Esophagus squamous epithelium (tissue), 5 donors: ENCODE results near the gene SEC14L5. TPM values are rescaled to one million over a fixed set of nuclear protein-coding genes. Genes with fewer than 3 reads are reported as not detected.

Experiments used
- DNase-seq: peaks from one replicate; lab custom pipeline; 2025; lab: John Stamatoyannopoulos, UW
- H3K27ac ChIP-seq, 4 donors: fragments of 200-600 bp; sonication (generic); one replicate each; pipeline ENCODE4 v1.5.1; 2016 to 2019; ENCODE audit warnings: mild to moderate bottlenecking in 1 of 4
- H3K27me3 ChIP-seq, 4 donors: fragments of 200-600 bp; sonication (generic); 1 replicate in 3 of 4; 2 replicates in 1 of 4; pipeline versions ENCODE4 v1.5.1 to v1.6.0; 2017 to 2021; ENCODE audit warnings: antibody characterized with exemption in 1 of 4
- H3K36me3 ChIP-seq, 3 donors: fragments of 200-600 bp; sonication (generic); one replicate each; pipeline ENCODE4 v1.5.1; 2016 to 2019
- H3K4me1 ChIP-seq, 3 donors: fragments of 200-600 bp; sonication (generic); one replicate each; pipeline ENCODE4 v1.5.1; 2017 to 2019
- H3K4me3 ChIP-seq, 4 donors: fragments of 200-600 bp; sonication (generic); 1 replicate in 3 of 4; 2 replicates in 1 of 4; pipeline ENCODE4 v1.5.1; 2016 to 2019; ENCODE audit warnings: mild to moderate bottlenecking in 2 of 4, moderate library complexity in 1 of 4
- H3K9me3 ChIP-seq, 3 donors: fragments of 200-600 bp; sonication (generic); one replicate each; pipeline ENCODE4 v1.5.1; 2016 to 2019
- CTCF ChIP-seq, 6 experiments: fragments of 450-650 bp in 4 of 6; fragments of 200-600 bp in 2 of 6; sonication (generic) in 2 of 6; IDR thresholded peaks; one replicate each; pipeline ENCODE4 v1.5.1; 2016 to 2019; ENCODE audit warnings: antibody characterized with exemption in 6 of 6, mild to moderate bottlenecking in 4 of 6, moderate library complexity in 4 of 6
- POLR2A ChIP-seq, 4 donors: fragments of 450-650 bp; IDR thresholded peaks; one replicate each; pipeline ENCODE4 v1.6.1; 2017; ENCODE audit warnings: antibody characterized with exemption in 4 of 4, mild to moderate bottlenecking in 4 of 4, moderate library complexity in 3 of 4
- WGBS, 2 donors: methylation state at CpG; one replicate each; pipeline ENCODE4 v1.1.5; 2018; 5-methylcytosine and 5-hydroxymethylcytosine counted together
- intact Hi-C: fragments of 100-400 bp; cut with DNase I; formaldehyde crosslinking; loops from one replicate; pipeline ENCODE4 v1.15.0; 2022
- total RNA-seq, 4 donors: library from RNA; depleted of rRNA; stranded (reverse); fragments of >200 nt; gene quantifications; one replicate each; pipeline ENCODE4 v1.1.0, GENCODE V29; 2016
- donor health status: DM: yes; HTN: yes; CAD: no.

Gene SEC14L5
- total RNA-seq, 4 donors from 2014 or later: 0.22 to 5.6 (median 0.49) TPM

- H3K4me3 ChIP-seq: peak overlapping the region; percentile 82 to 94 (median 86)
- no peaks in the 10 kb centered on the region for H3K9me3 ChIP-seq
- intact Hi-C loops: no loop called here
- TF ChIP-seq CTCF (IDR thresholded peaks at IDR 0.05): no peak
- TF ChIP-seq POLR2A (IDR thresholded peaks at IDR 0.05): no peak
- DNase-seq: no peak
- H3K27me3 ChIP-seq: peaks cover 0 to 35% (median 0%) of the 10 kb centered on the region in 4 donors
- WGBS, 2 donors: 85 to 91% methylated on average over 3 to 5 of the region's 6 CpGs
- peaks cover 17 to 94% (median 40%) of the 10 kb centered on the region in 3 donors for H3K4me1 ChIP-seq
- peaks cover 0 to 44% (median 3%) of the 10 kb centered on the region in 3 donors for H3K36me3 ChIP-seq
- H3K27ac ChIP-seq: peak overlapping the region; percentile 88 to 99 (median 97)
Observed at GRCh38 chr16:4934591-4934990, 23.5 kb upstream of the SEC14L5 start.

GRCh38 chr16:4935241-4935855, 22.8 kb upstream of the SEC14L5 start:
- Histone ChIP-seq H3K4me1 (peaks cover 17 to 94% (median 40%) of the 10 kb centered on the region in 3 donors), H3K9me3 (no peaks in the 10 kb centered on the region), H3K4me3 (peak overlapping the region; percentile 82 to 94 (median 86)), H3K27me3 (peaks cover 0 to 35% (median 0%) of the 10 kb centered on the region in 4 donors), H3K36me3 (peaks cover 0 to 37% (median 0%) of the 10 kb centered on the region in 3 donors), H3K27ac (peak overlapping the region; percentile 88 to 99 (median 97))
- intact Hi-C loops: no loop called here
- TF ChIP-seq CTCF (IDR thresholded peaks at IDR 0.05) (no peak), POLR2A (IDR thresholded peaks at IDR 0.05) (peak in 1 of 4 donors; percentile 55)
- WGBS, 2 donors: 0 to 26% methylated on average over 3 to 11 of the region's 19 CpGs
- no peak for DNase-seq

GRCh38 chr16:4936181-4936990, 21.7 kb upstream of the SEC14L5 start:
- DNase-seq: no peak
- H3K27me3 ChIP-seq: peaks cover 0 to 35% (median 0%) of the 10 kb centered on the region in 4 donors
- TF ChIP-seq POLR2A (IDR thresholded peaks at IDR 0.05) (peak in 1 of 4 donors; percentile 5), CTCF (IDR thresholded peaks at IDR 0.05) (peak in 3 of 6 experiments; percentile 18 to 29 (median 26))
- intact Hi-C loops: no loop called here
- H3K36me3 ChIP-seq: peaks cover 0 to 26% (median 0%) of the 10 kb centered on the region in 3 donors
- WGBS, 2 donors: 0% methylated on average over 7 of the region's 64 CpGs; no CpG with 5 or more reads in 1 of the 2 donors
- H3K9me3 ChIP-seq: no peaks in the 10 kb centered on the region
- H3K4me1 ChIP-seq: peaks cover 21 to 94% (median 33%) of the 10 kb centered on the region in 3 donors
- H3K27ac ChIP-seq: peak overlapping the region; percentile 88 to 99 (median 97)
- H3K4me3 ChIP-seq: peak overlapping the region; percentile 82 to 94 (median 86)

- no peak for DNase-seq
- peak within 1 kb of the TSS; percentile 82 to 94 (median 86) for H3K4me3 ChIP-seq
- H3K27ac ChIP-seq: peak within 1 kb of the TSS; percentile 88 to 99 (median 97)
- H3K9me3 ChIP-seq: no peaks in the 10 kb centered on the region
- peaks cover 0 to 22% (median 0%) of the 10 kb centered on the region in 3 donors for H3K36me3 ChIP-seq
- WGBS, 2 donors: 13 to 23% methylated on average over 4 to 9 of the region's 76 CpGs
- H3K4me1 ChIP-seq: peaks cover 21 to 94% (median 27%) of the 10 kb centered on the region in 3 donors
- peaks cover 0 to 35% (median 0%) of the 10 kb centered on the region in 4 donors for H3K27me3 ChIP-seq
- intact Hi-C loops: no loop called here
- TF ChIP-seq POLR2A (IDR thresholded peaks at IDR 0.05) (peak in 2 of 4 donors; percentile 40 to 49), CTCF (IDR thresholded peaks at IDR 0.05) (no peak)
Observed at GRCh38 chr16:4936991-4937781, 20.9 kb upstream of the SEC14L5 start, which contains the start of gene PPL. TSS of gene PPL (minus strand) at chr16:4937148. CDS start at chr16:4937045, 103 bp downstream.
